Testis (tissue), 3 donors: Measurements from ENCODE around the gene GOLGA6C. TPM values are rescaled to one million over a fixed set of nuclear protein-coding genes. Genes with fewer than 3 reads are reported as not detected.

Experiments used
- DNase-seq: peaks from one replicate; pipeline ENCODE4 v3.0.0-alpha.2; 2019
- H3K27ac ChIP-seq, 2 donors: fragments of 200-600 bp; sonication (generic); one replicate each; pipeline ENCODE4 v1.5.1; 2019
- H3K27me3 ChIP-seq: fragments of 200-600 bp; sonication (generic); one replicate; pipeline ENCODE4 v1.5.1; 2019
- H3K36me3 ChIP-seq: fragments of 200-600 bp; sonication (generic); one replicate; pipeline ENCODE4 v1.5.1; 2017; ENCODE audit warnings: low read depth; ENCODE audit errors: missing control alignments
- H3K4me1 ChIP-seq: fragments of 200-600 bp; sonication (generic); one replicate; pipeline ENCODE4 v1.5.1; 2019
- H3K4me3 ChIP-seq, 2 donors: fragments of 200-600 bp; sonication (generic); one replicate each; pipeline ENCODE4 v1.5.1; 2017 to 2019
- H3K9me3 ChIP-seq: fragments of 200-600 bp; sonication (generic); one replicate; pipeline ENCODE4 v1.5.1; 2017
- CTCF ChIP-seq, 3 experiments: fragments of 450-650 bp in 2 of 3; fragments of 200-600 bp in 1 of 3; sonication (generic) in 1 of 3; IDR thresholded peaks; one replicate each; pipeline ENCODE4 v1.5.1; 2016 to 2019; ENCODE audit warnings: antibody characterized with exemption in 3 of 3, mild to moderate bottlenecking in 2 of 3, moderate library complexity in 1 of 3
- POLR2A ChIP-seq: fragments of 450-650 bp; IDR thresholded peaks from one replicate; pipeline ENCODE4 v1.6.1; 2017; ENCODE audit warnings: antibody characterized with exemption, mild to moderate bottlenecking, moderate library complexity
- WGBS, 2 donors: methylation state at CpG; one replicate each; pipeline ENCODE4 v1.1.5; 2018; 5-methylcytosine and 5-hydroxymethylcytosine counted together
- intact Hi-C: fragments of 100-400 bp; cut with DNase I; formaldehyde crosslinking; loops from one replicate; pipeline ENCODE4 v1.15.1; 2023; ENCODE audit warnings: low total_unique reads
- polyA plus RNA-seq: library from polyadenylated mRNA; stranded (reverse); fragments of 350-450 nt; fragmentation: Illumina TruSeq; extraction: RNeasy Lipid Tissue Mini Kit (QIAGEN cat#74804); gene quantifications from one replicate; pipeline ENCODE4 v1.2.3, GENCODE V29; 2014; ENCODE audit warnings: low read depth, low replicate concordance; ENCODE audit not compliant: insufficient read depth
- total RNA-seq, 2 donors: library from RNA; depleted of rRNA; stranded (reverse); fragments of >200 nt; gene quantifications; one replicate each; pipeline ENCODE4 v1.2.3, GENCODE V29; 2016

The GOLGA6C gene
- total and polyA plus RNA-seq, 3 donors from 2014 or later, result 9.1 to 16.1 (median 15.1) TPM

- Histone ChIP-seq H3K4me3 (no peak overlapping the region), H3K36me3 (no peaks in the 10 kb centered on the region), H3K4me1 (no peaks in the 10 kb centered on the region), H3K27me3 (no peaks in the 10 kb centered on the region), H3K9me3 (no peaks in the 10 kb centered on the region), H3K27ac (no peak overlapping the region)
- WGBS, 2 donors, result 88 to 91% methylated on average over 9 to 13 of the region's 13 CpGs
- intact Hi-C loops, result no loop called here
- no peak for DNase-seq
- TF ChIP-seq POLR2A, result no peak
- no peak for TF ChIP-seq CTCF (IDR thresholded peaks at IDR 0.05)
These were observed 30.4 kb upstream of the GOLGA6C start for GRCh38 chr15:75227663-75228280.

DNA sequence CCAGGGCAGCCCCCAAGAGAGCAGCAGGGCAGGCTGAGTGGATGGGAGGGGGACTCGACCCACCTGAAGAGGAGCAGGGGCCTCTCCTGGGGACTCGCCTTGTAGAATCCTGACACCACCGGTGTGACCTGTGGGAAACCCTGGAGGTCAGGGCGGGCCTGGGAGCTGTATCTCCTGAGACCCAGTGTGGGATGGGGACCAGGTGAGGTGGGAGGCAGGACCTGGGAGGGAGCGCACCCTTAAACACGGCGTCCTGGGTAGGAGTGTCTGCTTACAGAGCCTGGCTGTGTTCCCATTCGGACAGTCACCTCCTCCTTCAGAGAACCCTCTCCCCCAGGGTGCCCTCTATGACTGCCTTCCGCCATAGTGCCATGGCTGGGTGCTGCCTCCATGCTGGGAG, 29.3 kb upstream of the GOLGA6C start:
- intact Hi-C loops, result no loop called here
- no peaks in the 10 kb centered on the region for H3K36me3 ChIP-seq
- H3K9me3 ChIP-seq, result no peaks in the 10 kb centered on the region
- no peak for TF ChIP-seq POLR2A
- TF ChIP-seq CTCF (IDR thresholded peaks at IDR 0.05), result no peak
- no peaks in the 10 kb centered on the region for H3K27me3 ChIP-seq
- DNase-seq, result no peak
- H3K4me1 ChIP-seq, result no peaks in the 10 kb centered on the region
- WGBS, 2 donors, result 85 to 88% methylated on average over 3 to 7 of the region's 9 CpGs
- no peak overlapping the region for H3K27ac ChIP-seq
- no peak overlapping the region for H3K4me3 ChIP-seq

- no peak for DNase-seq
- Histone ChIP-seq H3K4me3 (no peak overlapping the region), H3K4me1 (no peaks in the 10 kb centered on the region), H3K27me3 (no peaks in the 10 kb centered on the region), H3K36me3 (no peaks in the 10 kb centered on the region), H3K9me3 (no peaks in the 10 kb centered on the region), H3K27ac (no peak overlapping the region)
- TF ChIP-seq POLR2A, result no peak
- TF ChIP-seq CTCF (IDR thresholded peaks at IDR 0.05), result no peak
- intact Hi-C loops, result no loop called here
- WGBS, 2 donors, result 87 to 90% methylated on average over 19 to 21 of the region's 21 CpGs
These were observed 28.7 kb upstream of the GOLGA6C start for GRCh38 chr15:75229191-75230015.

DNA sequence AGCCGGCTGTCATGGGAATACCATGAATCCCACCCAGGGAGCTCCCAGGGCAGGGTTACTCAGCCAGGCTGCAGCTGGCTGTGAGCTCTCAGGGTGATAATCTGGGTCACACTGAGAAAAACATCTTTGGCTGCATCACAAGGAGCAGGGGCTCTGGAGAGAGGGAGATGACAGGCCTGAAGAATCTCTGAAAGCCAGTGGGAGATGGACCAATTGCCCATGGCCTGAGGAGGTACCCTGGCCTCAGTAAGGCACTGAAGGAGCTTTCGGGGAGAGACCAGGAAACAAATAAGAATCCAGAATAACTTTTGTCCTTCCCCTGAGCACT, 28.2 kb upstream of the GOLGA6C start:
- WGBS, 2 donors, result 88 to 93% methylated on average over 1 to 2 of the region's 2 CpGs
- TF ChIP-seq CTCF (IDR thresholded peaks at IDR 0.05), result no peak
- no peak for TF ChIP-seq POLR2A
- H3K27ac ChIP-seq, result no peak overlapping the region
- intact Hi-C loops, result no loop called here
- no peaks in the 10 kb centered on the region for H3K9me3 ChIP-seq
- H3K4me1 ChIP-seq, result no peaks in the 10 kb centered on the region
- H3K27me3 ChIP-seq, result no peaks in the 10 kb centered on the region
- DNase-seq, result no peak
- H3K36me3 ChIP-seq, result no peaks in the 10 kb centered on the region
- no peak overlapping the region for H3K4me3 ChIP-seq
